ENCODE results near the gene ZNF501. TPM values are rescaled to one million over a fixed set of nuclear protein-coding genes. Genes with fewer than 3 reads are reported as not detected.

The ZNF501 gene
- total RNA-seq, 1 experiment from 2014 or later, result 4.9 TPM

DNA sequence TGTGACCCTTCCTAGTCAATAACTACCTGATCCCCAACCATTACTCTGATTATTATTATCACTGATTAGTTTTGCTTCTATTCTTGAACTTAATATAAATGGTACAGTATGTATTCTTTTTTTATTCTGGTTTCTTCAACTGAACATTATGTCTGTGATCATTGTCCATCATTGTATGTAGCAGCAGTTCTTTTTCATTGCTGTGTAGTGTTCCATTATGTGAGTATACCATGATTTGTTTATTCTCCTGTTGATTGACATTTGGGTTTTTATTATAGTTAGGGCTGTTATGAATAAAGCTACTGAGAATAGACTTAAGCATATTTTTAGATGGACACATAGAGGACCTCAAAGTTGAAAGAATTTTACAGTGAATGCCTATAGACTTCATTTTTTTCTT is 34.8 kb downstream of the ZNF501 start:
- Histone ChIP-seq H3K18ac (ENCODE audit: insufficient read length, low read depth, low read length) (no peak overlapping the region), H3K9me3 (ENCODE audit: control insufficient read depth, low read depth, low read length) (peaks cover 5% of the 10 kb centered on the region), H2BK5ac (ENCODE audit: insufficient read length, low read length) (no peak overlapping the region), H3K56ac (ENCODE audit: insufficient read length, low read depth, low read length) (no peak overlapping the region), H4K91ac (ENCODE audit: insufficient read length, low read depth, low read length) (no peak overlapping the region), H3K79me2 (ENCODE audit: insufficient read depth, low read length) (peaks cover 19% of the 10 kb centered on the region; the same call in 1 of the 2 replicates), H3K4me2 (ENCODE audit: insufficient read depth, insufficient read length, low read length) (no peak overlapping the region), H3K27me3 (ENCODE audit: insufficient read depth, low read length) (no peaks in the 10 kb centered on the region), H2BK120ac (ENCODE audit: low read depth, low read length, poor library complexity, severe bottlenecking) (no peak overlapping the region), H2AK5ac (ENCODE audit: insufficient read length, low read length) (no peak overlapping the region), H3K79me1 (ENCODE audit: insufficient read depth, low read depth, low read length, poor library complexity, severe bottlenecking) (peaks cover 6% of the 10 kb centered on the region), H2BK15ac (ENCODE audit: low read depth, low read length) (no peak overlapping the region), H3K9ac (ENCODE audit: extremely low read depth, insufficient read length, low read length) (no peak overlapping the region), H3K14ac (ENCODE audit: insufficient read depth, low read length) (no peak overlapping the region), H3K27ac (ENCODE audit: insufficient read length, low read depth, low read length) (no peak overlapping the region), H3K23me2 (ENCODE audit: insufficient read length, low read depth, low read length, poor library complexity, severe bottlenecking) (peaks cover 3% of the 10 kb centered on the region), H2BK20ac (ENCODE audit: low read depth, low read length, poor library complexity, severe bottlenecking) (no peak overlapping the region), H4K8ac (replicated peaks; ENCODE audit: insufficient read length, low read depth, low read length) (no peak overlapping the region), H3K4me1 (ENCODE audit: insufficient read depth, low read length) (no peaks in the 10 kb centered on the region), H3K4ac (ENCODE audit: low read depth, low read length) (no peak overlapping the region), H3T11ph (ENCODE audit: low read length) (no peak overlapping the region), H4K20me1 (ENCODE audit: control insufficient read depth, insufficient read depth, insufficient read length) (no peaks in the 10 kb centered on the region), H2BK12ac (ENCODE audit: insufficient read length, low read depth, low read length) (no peak overlapping the region), H3K23ac (ENCODE audit: insufficient read length, low read depth, low read length) (no peak overlapping the region), H4K5ac (ENCODE audit: insufficient read length, low read depth, low read length) (no peak overlapping the region), H2AFZ (ENCODE audit: low read length) (no peak overlapping the region)
- Mint-ChIP-seq H3K4me1 (peaks cover 9 to 21% of the 10 kb centered on the region in 2 experiments), H3K27ac (no peak overlapping the region), H3K27me3 (ENCODE audit: low read depth) (no peaks in the 10 kb centered on the region), H3K4me3 (no peak overlapping the region), H3K36me3 (ENCODE audit: insufficient read depth in 1 of 3, low read depth in 3 of 3) (peaks cover 57 to 64% (median 63%) of the 10 kb centered on the region in 3 experiments), H3K9me3 (peaks cover 27 to 55% of the 10 kb centered on the region in 2 experiments)
- DNase-seq, result no peak
- TF ChIP-seq, protein P1, sequence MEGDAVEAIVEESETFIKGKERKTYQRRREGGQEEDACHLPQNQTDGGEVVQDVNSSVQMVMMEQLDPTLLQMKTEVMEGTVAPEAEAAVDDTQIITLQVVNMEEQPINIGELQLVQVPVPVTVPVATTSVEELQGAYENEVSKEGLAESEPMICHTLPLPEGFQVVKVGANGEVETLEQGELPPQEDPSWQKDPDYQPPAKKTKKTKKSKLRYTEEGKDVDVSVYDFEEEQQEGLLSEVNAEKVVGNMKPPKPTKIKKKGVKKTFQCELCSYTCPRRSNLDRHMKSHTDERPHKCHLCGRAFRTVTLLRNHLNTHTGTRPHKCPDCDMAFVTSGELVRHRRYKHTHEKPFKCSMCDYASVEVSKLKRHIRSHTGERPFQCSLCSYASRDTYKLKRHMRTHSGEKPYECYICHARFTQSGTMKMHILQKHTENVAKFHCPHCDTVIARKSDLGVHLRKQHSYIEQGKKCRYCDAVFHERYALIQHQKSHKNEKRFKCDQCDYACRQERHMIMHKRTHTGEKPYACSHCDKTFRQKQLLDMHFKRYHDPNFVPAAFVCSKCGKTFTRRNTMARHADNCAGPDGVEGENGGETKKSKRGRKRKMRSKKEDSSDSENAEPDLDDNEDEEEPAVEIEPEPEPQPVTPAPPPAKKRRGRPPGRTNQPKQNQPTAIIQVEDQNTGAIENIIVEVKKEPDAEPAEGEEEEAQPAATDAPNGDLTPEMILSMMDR (conservative IDR thresholded peaks at IDR 0.05), result no peak

All from H9 (cell line).